CD4-positive, alpha-beta T cell (primary cell): ENCODE measurements around the gene CDH19. TPM values are rescaled to one million over a fixed set of nuclear protein-coding genes. Genes with fewer than 3 reads are reported as not detected.
"Not testable (repeated sequence)": the region's sequence is repeated elsewhere in the genome, so short reads cannot be mapped to it uniquely, and the experiment has no call there.

Experiments
- ATAC-seq: fragments of 200-7000 bp; cut with Tn5 transposase; one replicate; pipeline ENCODE4 v1.10.0; 2022; ENCODE audit warnings: mild to moderate bottlenecking; ENCODE audit not compliant: poor library complexity
- CTCF ChIA-PET: fragments of 350-600 bp; sonication (Branson Sonifier 250); formaldehyde crosslinking; loops from one replicate; lab custom pipeline; 2021; ENCODE audit warnings: antibody characterized with exemption, inconsistent platforms; lab: Charles Lee
- POLR2A ChIA-PET: fragments of 350-600 bp; sonication (Branson Sonifier 250); formaldehyde crosslinking; loops from one replicate; lab custom pipeline; 2021; ENCODE audit warnings: antibody characterized with exemption, inconsistent platforms; lab: Charles Lee
- DNase-seq, 14 experiments: peaks; one replicate each; pipeline ENCODE4 v3.0.0-alpha.2; 2013 to 2020; ENCODE audit warnings: mixed read lengths in 2 of 14
- H3K27ac ChIP-seq, 2 donors: one replicate each; pipeline versions ENCODE4 v1.5.1 to v1.7.0; 2013; ENCODE audit warnings: low read length in 2 of 2, low read depth in 1 of 2, mild to moderate bottlenecking in 1 of 2
- H3K27me3 ChIP-seq, 2 experiments: 1 replicate in 1 of 2; 2 replicates in 1 of 2; pipeline versions ENCODE4 v1.6.1 to v1.7.0; 2013; ENCODE audit warnings: low read length in 2 of 2, control low read depth in 1 of 2, mild to moderate bottlenecking in 1 of 2, moderate library complexity in 1 of 2; ENCODE audit not compliant: insufficient read depth in 2 of 2, control insufficient read depth in 1 of 2
- H3K36me3 ChIP-seq: one replicate; pipeline ENCODE4 v1.6.1; 2013; ENCODE audit warnings: low read length, control low read depth; ENCODE audit not compliant: insufficient read depth
- H3K4me1 ChIP-seq: one replicate; pipeline ENCODE4 v1.6.1; 2013; ENCODE audit warnings: low read length, control low read depth; ENCODE audit not compliant: insufficient read depth
- H3K4me3 ChIP-seq: one replicate; pipeline ENCODE4 v1.5.1; 2013; ENCODE audit warnings: mild to moderate bottlenecking, low read length, moderate library complexity
- H3K9me3 ChIP-seq, 2 experiments: 1 replicate in 1 of 2; 2 replicates in 1 of 2; pipeline versions ENCODE4 v1.6.1 to v1.7.0; 2013; ENCODE audit warnings: low read length in 2 of 2, mild to moderate bottlenecking in 2 of 2, control low read depth in 1 of 2, moderate library complexity in 1 of 2; ENCODE audit not compliant: control insufficient read depth in 1 of 2, insufficient read depth in 1 of 2
- H3K27ac Mint-ChIP-seq: one replicate; pipeline ENCODE4 v1.8.0; 2020; ENCODE audit warnings: mixed read lengths
- H3K27me3 Mint-ChIP-seq: one replicate; pipeline ENCODE4 v1.8.0; 2021; ENCODE audit warnings: mixed read lengths
- H3K36me3 Mint-ChIP-seq: one replicate; pipeline ENCODE4 v1.8.0; 2021; ENCODE audit warnings: low read depth, mixed read lengths
- H3K4me1 Mint-ChIP-seq: one replicate; pipeline ENCODE4 v1.8.0; 2021; ENCODE audit warnings: low read depth, mixed read lengths
- H3K4me3 Mint-ChIP-seq: one replicate; pipeline ENCODE4 v1.8.0; 2020; ENCODE audit warnings: mild to moderate bottlenecking, mixed read lengths
- H3K9me3 Mint-ChIP-seq: one replicate; pipeline ENCODE4 v1.8.0; 2020; ENCODE audit warnings: mixed read lengths
- CTCF ChIP-seq: fragments of 200-600 bp; IDR thresholded peaks from one replicate; pipeline ENCODE4 v1.8.0; 2022; ENCODE audit warnings: antibody characterized with exemption, mild to moderate bottlenecking
- intact Hi-C, 2 experiments: fragments of 100-400 bp; cut with DNase I in 1 of 2; cut with micrococcal nuclease in 1 of 2; formaldehyde crosslinking; loops; one replicate each; pipeline versions ENCODE4 v1.15.1 to v1.9.0; 2023 to 2025; cut with DNase I, micrococcal nuclease
- total RNA-seq, 174 experiments: library from RNA in 2 of 174; stranded (reverse) in 2 of 174; gene quantifications; one replicate each; pipeline ENCODE4 v1.2.3 and lab custom pipeline; 2021 to 2026

The CDH19 gene
- total RNA-seq, 2 experiments from 2014 or later, result not detected

GRCh38 chr18:66473882-66474281, 130.0 kb downstream of the CDH19 start:
- DNase-seq (no peak), ATAC-seq (no peak)
- no peak overlapping the region for H3K4me3 ChIP-seq
- no peaks in the 10 kb centered on the region for H3K36me3 ChIP-seq
- Mint-ChIP-seq H3K4me1 (no peaks in the 10 kb centered on the region), H3K9me3 (peaks cover 3% of the 10 kb centered on the region), H3K27me3 (no peaks in the 10 kb centered on the region), H3K36me3 (no peaks in the 10 kb centered on the region), H3K27ac (no peak overlapping the region), H3K4me3 (no peak overlapping the region)
- H3K27me3 ChIP-seq, result no peaks in the 10 kb centered on the region
- H3K4me1 ChIP-seq, result no peaks in the 10 kb centered on the region
- H3K9me3 ChIP-seq, result peaks cover 0 to under 1% of the 10 kb centered on the region in 2 experiments
- TF ChIP-seq CTCF, result no peak
- ChIA-PET CTCF (no interaction called here), POLR2A (no interaction called here)
- H3K27ac ChIP-seq, result no peak overlapping the region
- intact Hi-C loops, result no loop called here

DNA sequence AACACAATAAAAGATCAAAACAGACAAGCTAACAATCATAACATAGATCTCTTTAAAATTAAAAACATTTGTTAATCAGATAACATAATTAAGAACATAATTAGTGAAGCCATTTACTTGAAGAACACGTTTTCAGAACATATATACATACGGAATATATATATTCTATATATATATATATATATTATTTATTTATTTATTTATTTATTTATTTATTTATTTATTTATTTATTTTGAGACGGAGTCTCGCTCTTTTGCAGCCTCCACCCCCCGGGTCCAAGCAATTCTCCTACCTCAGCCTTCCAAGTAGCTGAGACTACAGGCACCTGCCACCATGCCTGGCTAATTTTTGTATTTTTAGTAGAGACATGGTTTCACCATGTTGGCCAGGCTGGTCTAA, 137.7 kb downstream of the CDH19 start:
- CTCF ChIA-PET, ATAC-seq, H3K27me3 Mint-ChIP-seq, H3K27ac Mint-ChIP-seq, H3K4me1 Mint-ChIP-seq, H3K4me1 ChIP-seq, H3K27ac ChIP-seq, H3K4me3 ChIP-seq, POLR2A ChIA-PET, DNase-seq, intact Hi-C loops, H3K27me3 ChIP-seq, H3K9me3 ChIP-seq, H3K36me3 ChIP-seq, H3K36me3 Mint-ChIP-seq, H3K4me3 Mint-ChIP-seq: not testable (repeated sequence)
- peaks cover 12% of the 10 kb centered on the region for H3K9me3 Mint-ChIP-seq

DNA sequence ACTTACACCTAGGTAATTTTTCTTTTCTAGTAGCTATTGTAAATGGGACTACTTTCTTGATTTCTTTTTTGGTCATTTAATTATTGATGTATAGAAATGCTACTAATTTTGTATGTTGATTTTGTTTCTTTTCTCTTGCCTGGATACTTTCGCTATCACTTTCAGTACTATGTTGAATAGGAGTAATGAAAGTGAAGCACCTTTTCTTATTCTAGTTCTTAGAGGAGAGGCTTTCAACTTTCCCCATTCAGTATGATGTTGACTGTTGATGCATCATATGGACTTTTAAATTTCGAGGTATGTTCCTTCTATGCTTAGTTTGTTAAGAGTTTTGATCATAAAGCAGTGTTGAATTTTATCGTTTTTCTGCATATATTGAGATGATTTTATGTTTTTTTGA, 142.5 kb downstream of the CDH19 start:
- CTCF ChIA-PET, result no interaction called here
- H3K36me3 Mint-ChIP-seq, result no peaks in the 10 kb centered on the region
- Histone ChIP-seq H3K4me3 (no peak overlapping the region), H3K27me3 (no peaks in the 10 kb centered on the region), H3K36me3 (no peaks in the 10 kb centered on the region), H3K4me1 (no peaks in the 10 kb centered on the region), H3K27ac (no peak overlapping the region), H3K9me3 (no peaks in the 10 kb centered on the region)
- DNase-seq (no peak), ATAC-seq (no peak)
- no peak overlapping the region for H3K27ac Mint-ChIP-seq
- H3K4me3 Mint-ChIP-seq, result no peak overlapping the region
- no peaks in the 10 kb centered on the region for H3K4me1 Mint-ChIP-seq
- TF ChIP-seq CTCF, result no peak
- intact Hi-C loops, result no loop called here
- POLR2A ChIA-PET, result no interaction called here
- H3K27me3 Mint-ChIP-seq, result no peaks in the 10 kb centered on the region
- peaks cover 11% of the 10 kb centered on the region for H3K9me3 Mint-ChIP-seq

- DNase-seq, result no peak
- H3K27ac Mint-ChIP-seq, result no peak overlapping the region
- ATAC-seq, result no peak
- H3K9me3 Mint-ChIP-seq, result peaks cover 13% of the 10 kb centered on the region
- POLR2A ChIA-PET, result no interaction called here
- H3K27ac ChIP-seq, result no peak overlapping the region
- no peaks in the 10 kb centered on the region for H3K27me3 ChIP-seq
- no peaks in the 10 kb centered on the region for H3K36me3 Mint-ChIP-seq
- no peaks in the 10 kb centered on the region for H3K27me3 Mint-ChIP-seq
- CTCF ChIA-PET, result no interaction called here
- intact Hi-C loops, result no loop called here
- H3K4me3 ChIP-seq, result no peak overlapping the region
- no peaks in the 10 kb centered on the region for H3K9me3 ChIP-seq
- H3K4me1 Mint-ChIP-seq, result no peaks in the 10 kb centered on the region
- H3K36me3 ChIP-seq, result no peaks in the 10 kb centered on the region
- TF ChIP-seq CTCF, result no peak
- no peak overlapping the region for H3K4me3 Mint-ChIP-seq
- no peaks in the 10 kb centered on the region for H3K4me1 ChIP-seq
Measured at GRCh38 chr18:66457245-66457644, 146.6 kb downstream of the CDH19 start.
